Activated CD4-positive, alpha-beta memory T cell treated with anti-CD3 and anti-CD28 coated beads for 36 hours (primary cell): ENCODE results near the gene AFAP1. TPM values are rescaled to one million over a fixed set of nuclear protein-coding genes. Genes with fewer than 3 reads are reported as not detected.
"Not testable (repeated sequence)": the region's sequence is repeated elsewhere in the genome, so short reads cannot be mapped to it uniquely, and the experiment has no call there.

Source experiments
- CTCF ChIA-PET: fragments of 350-600 bp; sonication (Branson Sonifier 250); formaldehyde crosslinking; loops from one replicate; lab custom pipeline; 2021; ENCODE audit warnings: antibody characterized with exemption, inconsistent platforms; lab: Charles Lee
- POLR2A ChIA-PET: fragments of 350-600 bp; sonication (Branson Sonifier 250); formaldehyde crosslinking; loops from one replicate; lab custom pipeline; 2021; ENCODE audit warnings: antibody characterized with exemption; lab: Charles Lee
- DNase-seq: peaks from one replicate; pipeline ENCODE4 v3.0.0-alpha.2; 2020
- H3K27ac Mint-ChIP-seq: one replicate; pipeline ENCODE4 v1.8.0; 2021; ENCODE audit warnings: mixed read lengths
- H3K27me3 Mint-ChIP-seq: one replicate; pipeline ENCODE4 v1.8.0; 2021; ENCODE audit warnings: mixed read lengths
- H3K36me3 Mint-ChIP-seq: one replicate; pipeline ENCODE4 v1.8.0; 2021; ENCODE audit warnings: mixed read lengths
- H3K4me1 Mint-ChIP-seq: one replicate; pipeline ENCODE4 v1.8.0; 2021; ENCODE audit warnings: low read depth, mixed read lengths
- H3K4me3 Mint-ChIP-seq: one replicate; pipeline ENCODE4 v1.8.0; 2021; ENCODE audit warnings: mild to moderate bottlenecking, mixed read lengths
- H3K9me3 Mint-ChIP-seq: one replicate; pipeline ENCODE4 v1.8.0; 2021; ENCODE audit warnings: mixed read lengths
- intact Hi-C: fragments of 100-400 bp; cut with micrococcal nuclease; formaldehyde crosslinking; loops from one replicate; pipeline ENCODE4 v1.15.1; 2023
- total RNA-seq, 2 experiments: library from RNA; stranded (reverse); gene quantifications; one replicate each; pipeline ENCODE4 v1.2.3, GENCODE V29; 2021

The AFAP1 gene
- total RNA-seq, 2 experiments from 2014 or later: 37.7 to 38.4 TPM

DNA sequence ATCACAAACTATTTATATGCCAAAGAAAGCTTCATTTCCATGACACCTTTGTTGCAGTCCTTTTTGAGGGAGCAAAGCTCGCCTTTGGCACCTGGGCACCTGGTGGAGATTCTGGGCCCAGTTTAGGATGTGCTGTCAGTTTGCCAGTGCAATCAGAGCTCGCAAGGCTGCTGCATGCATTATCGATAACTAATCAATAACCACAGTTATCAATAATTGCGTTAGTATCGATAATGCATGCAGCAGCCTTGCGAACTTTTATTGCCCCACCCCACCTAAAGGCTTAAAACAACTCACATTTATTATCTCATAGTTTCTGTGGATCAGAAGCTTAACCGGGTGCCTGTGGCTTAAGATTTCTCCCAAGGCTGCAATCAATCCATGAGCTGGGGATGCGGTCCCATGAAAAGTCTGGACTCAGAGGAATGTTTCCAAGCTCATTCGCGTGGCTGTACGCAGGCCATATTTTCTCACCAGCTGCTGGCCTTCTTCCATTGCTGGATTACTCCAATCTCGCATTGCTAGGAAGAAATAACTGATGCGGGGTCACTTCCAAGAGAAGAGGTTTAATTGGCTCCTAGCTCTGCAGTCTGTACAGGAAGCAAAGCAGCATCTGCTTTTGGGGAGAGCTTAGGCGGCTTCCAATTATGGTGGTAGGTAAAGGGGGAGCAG lies 6.2 kb upstream of the AFAP1 start:
- no peak overlapping the region for H3K4me3 Mint-ChIP-seq
- ChIA-PET POLR2A (no interaction called here), CTCF (no interaction called here)
- H3K4me1 Mint-ChIP-seq: peaks cover 10% of the 10 kb centered on the region
- DNase-seq: no peak
- no peaks in the 10 kb centered on the region for H3K9me3 Mint-ChIP-seq
- H3K36me3 Mint-ChIP-seq: no peaks in the 10 kb centered on the region
- intact Hi-C loops: no loop called here
- H3K27me3 Mint-ChIP-seq: no peaks in the 10 kb centered on the region
- no peak overlapping the region for H3K27ac Mint-ChIP-seq

DNA sequence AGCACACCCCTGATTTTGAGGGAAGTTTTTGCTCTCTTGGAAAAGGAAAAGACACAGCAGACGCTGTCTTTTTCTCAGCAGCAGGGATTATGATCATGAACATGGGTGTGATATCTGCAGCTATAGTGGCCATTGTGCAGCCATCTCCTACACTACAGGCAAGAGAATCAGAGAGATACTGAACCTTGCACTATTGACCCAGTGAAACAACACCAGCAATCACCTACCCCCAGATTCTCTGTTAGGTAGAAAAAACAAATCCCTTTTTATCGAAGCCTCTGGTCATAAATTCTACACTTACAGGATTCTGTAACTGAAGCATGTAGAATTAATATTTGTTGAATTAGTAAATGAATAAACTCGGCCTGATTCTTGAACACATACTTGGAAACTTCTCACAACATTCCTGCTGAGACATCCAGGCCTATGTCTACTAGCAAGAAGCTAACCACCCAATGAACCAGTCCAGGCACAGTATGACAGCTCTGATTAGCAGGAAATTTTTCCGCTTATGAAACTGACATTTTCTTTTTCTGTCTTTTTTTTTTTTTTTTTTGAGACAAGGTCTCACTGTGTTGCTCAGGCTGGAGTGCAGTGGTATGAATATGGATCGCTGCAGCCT lies 5.0 kb upstream of the AFAP1 start:
- peaks cover 10% of the 10 kb centered on the region for H3K4me1 Mint-ChIP-seq
- intact Hi-C loops: no loop called here
- H3K9me3 Mint-ChIP-seq: no peaks in the 10 kb centered on the region
- CTCF ChIA-PET: no interaction called here
- no peak overlapping the region for H3K27ac Mint-ChIP-seq
- no peak overlapping the region for H3K4me3 Mint-ChIP-seq
- no peak for DNase-seq
- POLR2A ChIA-PET: no interaction called here
- H3K36me3 Mint-ChIP-seq: no peaks in the 10 kb centered on the region
- H3K27me3 Mint-ChIP-seq: no peaks in the 10 kb centered on the region

DNA sequence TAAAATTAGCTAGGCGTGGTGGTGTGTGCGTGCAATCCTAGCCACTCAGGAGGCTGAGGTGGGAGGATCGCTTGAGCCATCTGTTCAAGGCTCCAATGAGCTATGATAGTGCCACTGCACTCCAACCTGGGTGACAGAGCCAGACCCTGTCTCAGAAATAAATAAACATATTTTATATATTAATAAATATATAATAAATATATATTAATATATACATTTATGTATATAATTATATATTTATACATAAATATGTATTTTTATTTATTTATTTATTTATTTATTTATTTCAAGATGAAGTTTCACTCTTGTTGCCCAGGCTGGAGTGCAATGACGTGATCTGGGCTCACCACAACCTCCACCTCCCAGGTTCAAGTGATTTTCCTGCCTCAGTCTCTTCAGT lies 4.0 kb upstream of the AFAP1 start:
- H3K4me3 Mint-ChIP-seq, H3K27ac Mint-ChIP-seq, H3K36me3 Mint-ChIP-seq, CTCF ChIA-PET, H3K9me3 Mint-ChIP-seq, POLR2A ChIA-PET, intact Hi-C loops, H3K27me3 Mint-ChIP-seq, H3K4me1 Mint-ChIP-seq, DNase-seq: not testable (repeated sequence)

DNA sequence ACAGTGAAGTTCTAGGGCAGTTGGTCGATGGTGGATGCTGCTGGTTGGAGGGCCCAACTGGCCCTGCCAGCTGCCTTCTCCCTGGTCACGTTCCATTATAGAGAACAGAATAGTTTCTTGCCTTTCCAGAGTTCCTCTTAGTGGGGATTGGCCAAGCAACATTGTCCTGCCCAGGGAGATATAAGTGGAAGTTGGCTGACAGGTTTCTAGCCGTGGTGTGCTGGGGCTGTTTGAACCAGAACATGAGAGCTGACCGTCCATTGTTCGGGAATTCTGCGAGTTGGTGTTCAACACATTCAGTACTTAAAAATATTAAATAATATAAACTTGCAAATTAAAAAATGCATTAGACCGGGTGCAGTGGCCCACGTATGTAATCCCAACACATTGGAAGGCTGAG lies 3.5 kb upstream of the AFAP1 start:
- H3K9me3 Mint-ChIP-seq: no peaks in the 10 kb centered on the region
- H3K27ac Mint-ChIP-seq: no peak overlapping the region
- H3K4me1 Mint-ChIP-seq: peaks cover 7% of the 10 kb centered on the region
- POLR2A ChIA-PET: no interaction called here
- H3K27me3 Mint-ChIP-seq: no peaks in the 10 kb centered on the region
- intact Hi-C loops: no loop called here
- CTCF ChIA-PET: interaction anchor here (1.1 kb wide), 1 partner anchor 141 kb away, joined by 4 read pairs; no protein-coding TSS in a partner anchor
- H3K4me3 Mint-ChIP-seq: no peak overlapping the region
- H3K36me3 Mint-ChIP-seq: peaks cover 3% of the 10 kb centered on the region
- DNase-seq: no peak

DNA sequence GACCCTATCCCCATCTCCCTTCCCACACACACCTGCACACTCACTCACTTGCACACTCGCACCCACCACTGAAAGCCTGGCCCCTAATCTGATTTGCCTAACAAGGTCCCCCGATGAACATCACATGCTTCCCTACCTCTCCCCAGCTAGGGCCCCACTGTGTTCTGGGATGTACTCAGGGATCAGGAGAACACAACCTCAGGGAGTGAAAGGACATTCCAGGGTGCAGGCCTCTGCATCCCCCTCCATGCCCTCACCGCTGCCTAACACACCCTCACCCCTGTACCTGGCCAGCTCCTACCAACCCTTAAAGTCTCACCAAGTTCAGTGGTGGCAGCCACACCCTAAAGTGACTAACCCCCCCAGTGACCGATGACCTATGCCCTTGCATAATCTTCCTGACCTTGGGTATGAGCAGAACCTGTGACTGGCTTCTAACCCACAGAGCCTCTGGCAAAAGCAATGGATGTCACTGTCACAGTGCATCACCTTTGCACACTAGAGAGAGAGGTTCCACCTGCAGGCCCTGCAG lies 2.4 kb upstream of the AFAP1 start:
- no peak overlapping the region for H3K27ac Mint-ChIP-seq
- DNase-seq: no peak
- H3K9me3 Mint-ChIP-seq: no peaks in the 10 kb centered on the region
- H3K4me3 Mint-ChIP-seq: no peak overlapping the region
- peaks cover 5% of the 10 kb centered on the region for H3K36me3 Mint-ChIP-seq
- peaks cover 14% of the 10 kb centered on the region for H3K4me1 Mint-ChIP-seq
- H3K27me3 Mint-ChIP-seq: no peaks in the 10 kb centered on the region
- POLR2A ChIA-PET: no interaction called here
- intact Hi-C loops: no loop called here
- CTCF ChIA-PET: interaction anchor here (1.1 kb wide), 1 partner anchor 140 kb away, joined by 4 read pairs; no protein-coding TSS in a partner anchor

DNA sequence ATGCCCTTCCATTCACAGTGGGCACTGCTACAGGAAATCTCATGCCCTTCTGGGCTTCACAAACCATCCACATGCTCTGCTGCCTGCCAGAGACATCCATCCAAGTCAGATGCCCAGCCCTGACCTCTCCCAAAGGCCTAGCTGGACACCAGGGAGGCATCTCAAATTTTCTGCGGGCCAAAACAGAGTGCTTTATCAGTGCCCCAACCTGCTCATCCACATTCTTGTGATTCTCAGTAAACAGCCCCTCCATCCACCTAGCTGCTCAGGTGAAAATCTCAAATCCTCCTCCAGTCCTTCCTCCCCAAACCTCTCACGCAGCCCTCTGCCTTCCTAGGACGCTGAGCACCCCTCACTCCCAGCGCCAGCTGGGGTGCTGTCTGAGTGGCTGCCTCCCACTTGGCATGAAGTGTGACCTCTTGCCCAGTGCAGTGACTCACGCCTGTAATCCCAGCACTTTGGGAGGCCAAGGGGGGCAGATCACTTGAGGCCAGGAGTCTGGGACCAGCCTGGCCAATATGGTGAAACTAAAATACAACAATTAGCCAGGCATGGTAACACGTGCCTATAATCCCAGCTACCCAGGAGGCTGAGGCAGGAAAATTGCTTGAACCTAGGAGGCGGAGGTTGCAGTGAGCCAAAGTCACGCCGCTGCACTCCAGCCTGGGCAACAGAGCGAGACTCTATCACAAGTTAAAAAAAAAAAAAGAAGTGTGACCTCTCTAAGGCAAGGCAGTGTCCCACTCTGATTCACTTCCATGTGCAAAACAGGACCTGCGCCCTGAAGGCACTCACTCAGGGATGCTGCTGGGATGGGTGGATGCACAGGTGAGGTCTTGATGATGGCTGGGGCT lies 1.7 kb upstream of the AFAP1 start:
- Mint-ChIP-seq H3K27me3 (no peaks in the 10 kb centered on the region), H3K36me3 (peaks cover 7% of the 10 kb centered on the region), H3K9me3 (no peaks in the 10 kb centered on the region), H3K4me1 (peaks cover 18% of the 10 kb centered on the region), H3K27ac (no peak overlapping the region), H3K4me3 (peak overlapping the region; percentile 6)
- intact Hi-C loops: no loop called here
- POLR2A ChIA-PET: no interaction called here
- CTCF ChIA-PET: no interaction called here
- DNase-seq: no peak

DNA sequence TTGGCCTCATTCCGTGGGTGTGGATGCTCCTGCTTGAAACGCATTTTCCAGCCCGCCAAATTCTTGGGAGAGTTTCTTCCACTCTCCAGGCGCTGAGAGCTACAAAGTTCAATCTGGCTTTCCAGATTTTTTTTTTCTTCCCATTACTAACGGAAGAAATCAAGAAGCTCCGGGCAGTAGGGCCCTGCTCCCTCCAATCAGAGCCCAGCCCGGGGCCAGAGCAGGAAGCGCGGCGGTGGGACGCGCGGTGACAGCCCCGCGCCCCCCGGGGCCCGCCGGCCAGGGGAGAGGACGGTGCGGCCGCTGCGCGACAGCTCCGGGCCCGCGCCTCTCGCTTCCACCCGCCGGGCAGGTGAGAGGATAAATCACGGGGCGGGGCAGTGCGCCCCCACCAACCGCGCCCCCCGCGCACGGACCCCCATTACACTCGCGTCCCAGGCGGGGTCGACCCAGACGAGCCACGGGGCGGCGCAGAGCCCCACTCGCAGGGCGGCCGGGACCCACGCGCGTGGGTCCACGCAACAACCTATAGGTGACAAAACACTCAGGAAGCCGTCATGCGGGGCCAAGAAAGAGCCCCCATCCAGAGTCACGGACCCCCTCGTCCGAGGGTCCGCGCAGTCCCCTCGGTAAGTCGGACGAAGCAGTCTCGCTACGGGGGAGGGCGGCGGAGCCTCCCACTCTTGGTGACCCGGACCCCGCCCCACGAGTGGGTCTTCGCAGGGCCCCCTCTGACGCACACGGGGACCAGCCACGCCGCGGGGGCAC lies 868 bp downstream of the AFAP1 start:
- H3K4me1 Mint-ChIP-seq: peaks cover 38% of the 10 kb centered on the region
- intact Hi-C loops: loop anchor here (1.0 to 5.0 kb wide), 3 partner anchors 22 to 62 kb away; no protein-coding TSS in a partner anchor
- no peaks in the 10 kb centered on the region for H3K9me3 Mint-ChIP-seq
- peak overlapping the region; percentile 61 for H3K27ac Mint-ChIP-seq
- no peaks in the 10 kb centered on the region for H3K27me3 Mint-ChIP-seq
- DNase-seq: no peak
- POLR2A ChIA-PET: interaction anchor here (1.0 to 2.8 kb wide), 7 partner anchors 22 to 110 kb away, joined by 3 to 17 read pairs (median 3); no protein-coding TSS in a partner anchor
- H3K4me3 Mint-ChIP-seq: peak overlapping the region; percentile 76
- H3K36me3 Mint-ChIP-seq: peaks cover 11% of the 10 kb centered on the region
- CTCF ChIA-PET: interaction anchor here (0.7 to 3.5 kb wide), 15 partner anchors 9 to 137 kb away, joined by 3 to 16 read pairs (median 5); no protein-coding TSS in a partner anchor

DNA sequence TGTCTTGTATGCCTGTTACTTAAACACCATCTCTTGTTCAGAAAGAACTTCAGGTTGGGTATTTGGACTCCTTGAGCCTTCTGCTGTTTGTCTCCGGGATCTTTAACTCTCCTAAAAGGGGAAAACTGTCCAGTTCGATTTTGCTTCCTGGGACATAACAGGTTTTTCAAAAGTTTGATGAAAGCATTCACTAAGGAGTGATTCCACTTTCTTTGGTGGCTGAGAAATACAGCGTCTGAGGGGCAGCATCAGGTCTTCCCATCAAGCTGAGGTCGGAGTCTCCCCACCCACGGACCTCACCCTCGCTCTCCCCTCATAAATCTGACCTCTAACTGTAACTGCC lies 1.4 kb downstream of the AFAP1 start:
- peak; percentile 33 for DNase-seq
- ChIA-PET CTCF (interaction anchor here (0.9 to 3.5 kb wide), 14 partner anchors 10 to 136 kb away, joined by 3 to 16 read pairs (median 4); no protein-coding TSS in a partner anchor), POLR2A (interaction anchor here (1.0 to 2.8 kb wide), 5 partner anchors 22 to 83 kb away, joined by 3 to 17 read pairs (median 3); no protein-coding TSS in a partner anchor)
- H3K4me1 Mint-ChIP-seq: peaks cover 41% of the 10 kb centered on the region
- intact Hi-C loops: loop anchor here (2.0 to 5.0 kb wide), 2 partner anchors 34 to 61 kb away; no protein-coding TSS in a partner anchor
- peak overlapping the region; percentile 76 for H3K4me3 Mint-ChIP-seq
- H3K36me3 Mint-ChIP-seq: peaks cover 13% of the 10 kb centered on the region
- H3K9me3 Mint-ChIP-seq: no peaks in the 10 kb centered on the region
- H3K27me3 Mint-ChIP-seq: no peaks in the 10 kb centered on the region
- H3K27ac Mint-ChIP-seq: peak overlapping the region; percentile 61

DNA sequence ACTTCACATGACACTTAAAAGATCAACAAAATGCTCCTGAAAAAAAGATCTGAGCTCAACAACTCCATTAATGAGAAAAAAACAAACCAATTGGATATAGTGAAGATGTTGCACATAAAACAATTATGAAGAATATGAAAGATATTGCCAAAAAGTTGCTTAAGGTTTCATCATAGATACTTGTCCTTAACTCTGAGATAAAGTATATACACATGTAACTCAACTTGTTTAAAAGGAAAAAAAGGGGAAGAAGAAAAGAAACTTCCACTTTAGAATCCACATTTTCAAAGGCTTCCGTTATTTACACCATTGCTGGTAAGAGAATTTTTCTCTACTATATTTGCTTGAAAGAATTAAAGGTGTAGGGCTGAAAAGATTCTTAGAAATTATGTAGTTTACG lies 2.7 kb downstream of the AFAP1 start:
- DNase-seq: no peak
- Mint-ChIP-seq H3K27me3 (no peaks in the 10 kb centered on the region), H3K9me3 (no peaks in the 10 kb centered on the region), H3K4me1 (peaks cover 41% of the 10 kb centered on the region), H3K36me3 (peaks cover 13% of the 10 kb centered on the region), H3K27ac (no peak overlapping the region), H3K4me3 (peak overlapping the region; percentile 76)
- intact Hi-C loops: loop anchor here (1.0 to 5.0 kb wide), 2 partner anchors 35 to 50 kb away; no protein-coding TSS in a partner anchor
- ChIA-PET CTCF (interaction anchor here (1.3 to 3.5 kb wide), 5 partner anchors 49 to 135 kb away, joined by 3 to 16 read pairs (median 10); no protein-coding TSS in a partner anchor), POLR2A (no interaction called here)

DNA sequence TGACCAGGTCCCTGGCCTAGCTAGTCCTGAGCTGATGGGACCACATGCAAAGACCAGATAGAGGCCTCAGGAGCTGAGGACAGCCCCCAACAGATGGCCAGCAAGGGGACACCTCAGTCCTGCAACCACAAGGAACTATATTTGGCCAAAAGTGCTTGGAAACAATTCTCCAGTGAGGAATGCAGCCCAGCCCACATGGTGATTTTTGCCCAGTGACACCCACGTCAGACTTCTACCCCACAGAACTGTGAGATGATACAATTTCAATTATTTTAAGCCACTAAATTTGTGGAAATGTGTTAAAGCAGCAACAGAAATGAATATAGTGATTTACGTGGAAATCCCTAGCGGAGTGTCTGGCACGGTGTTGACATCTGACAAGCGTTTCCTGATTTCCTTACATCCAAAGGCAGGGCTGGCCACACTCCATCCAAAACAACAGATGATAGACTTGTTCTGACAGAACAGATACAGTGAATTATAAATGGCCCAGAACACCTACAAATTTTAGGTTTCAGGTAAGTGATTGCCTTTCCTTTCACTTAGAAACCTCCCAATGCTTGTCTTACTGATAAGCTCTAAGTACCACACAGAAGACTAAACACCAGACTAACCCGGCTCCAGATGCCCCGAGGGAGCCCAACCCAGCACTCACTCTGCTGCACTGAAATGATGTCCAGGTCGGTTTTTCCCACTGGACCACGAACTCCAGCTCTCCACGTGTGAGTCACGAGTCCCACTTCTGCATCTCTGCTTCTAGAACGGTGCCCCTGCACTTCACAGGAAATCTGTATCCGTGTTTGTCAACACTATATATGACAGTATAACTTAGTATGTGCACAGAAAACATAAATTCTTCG lies 5.8 kb downstream of the AFAP1 start:
- Mint-ChIP-seq H3K36me3 (peaks cover 13% of the 10 kb centered on the region), H3K4me3 (no peak overlapping the region), H3K4me1 (peaks cover 48% of the 10 kb centered on the region), H3K27me3 (no peaks in the 10 kb centered on the region), H3K9me3 (no peaks in the 10 kb centered on the region), H3K27ac (no peak overlapping the region)
- no peak for DNase-seq
- POLR2A ChIA-PET: no interaction called here
- CTCF ChIA-PET: interaction anchor here (1.4 kb wide), 1 partner anchor 130 kb away, joined by 4 read pairs; no protein-coding TSS in a partner anchor
- intact Hi-C loops: no loop called here
